IgD-negative memory B cell (primary cell): ENCODE results near the gene ZWILCH. TPM values are rescaled to one million over a fixed set of nuclear protein-coding genes. Genes with fewer than 3 reads are reported as not detected.
A peak's percentile ranks its signal among the peaks of the same experiment; 100 is the strongest.

Source experiments
- H3K27ac Mint-ChIP-seq, 3 donors: one replicate each; pipeline ENCODE4 v1.8.0; 2020 to 2022; ENCODE audit warnings: mild to moderate bottlenecking in 3 of 3, mixed read lengths in 3 of 3, moderate library complexity in 1 of 3
- H3K27me3 Mint-ChIP-seq: one replicate; pipeline ENCODE4 v1.8.0; 2021; ENCODE audit warnings: mixed read lengths
- H3K36me3 Mint-ChIP-seq: one replicate; pipeline ENCODE4 v1.8.0; 2020; ENCODE audit warnings: mild to moderate bottlenecking, mixed read lengths
- H3K4me1 Mint-ChIP-seq, 3 donors: one replicate each; pipeline ENCODE4 v1.8.0; 2020 to 2022; ENCODE audit warnings: mixed read lengths in 3 of 3, mild to moderate bottlenecking in 1 of 3
- H3K4me3 Mint-ChIP-seq, 4 donors: one replicate each; pipeline ENCODE4 v1.8.0; 2020 to 2022; ENCODE audit warnings: mild to moderate bottlenecking in 4 of 4, mixed read lengths in 4 of 4, moderate library complexity in 3 of 4
- H3K9me3 Mint-ChIP-seq, 3 donors: one replicate each; pipeline ENCODE4 v1.8.0; 2020 to 2021; ENCODE audit warnings: mixed read lengths in 3 of 3, mild to moderate bottlenecking in 1 of 3
- polyA plus RNA-seq: library from polyadenylated mRNA; unstranded; fragments of 300-500 nt; fragmentation: Illumina TruSeq; gene quantifications from one replicate; pipeline ENCODE4 v1.2.3, GENCODE V29; 2021

The ZWILCH gene
- polyA plus RNA-seq, 1 donor from 2014 or later: 8.0 TPM

GRCh38 chr15:66558271-66558670 is 53.1 kb downstream of the ZWILCH start:
- peaks cover 4% of the 10 kb centered on the region for H3K36me3 Mint-ChIP-seq
- H3K9me3 Mint-ChIP-seq: peaks cover 0 to 6% (median 4%) of the 10 kb centered on the region in 3 donors
- H3K4me1 Mint-ChIP-seq: no peaks in the 10 kb centered on the region
- H3K27me3 Mint-ChIP-seq: no peaks in the 10 kb centered on the region
- H3K4me3 Mint-ChIP-seq: no peak overlapping the region
- no peak overlapping the region for H3K27ac Mint-ChIP-seq

- H3K4me3 Mint-ChIP-seq: no peak overlapping the region
- no peaks in the 10 kb centered on the region for H3K4me1 Mint-ChIP-seq
- no peaks in the 10 kb centered on the region for H3K36me3 Mint-ChIP-seq
- H3K27ac Mint-ChIP-seq: no peak overlapping the region
- no peaks in the 10 kb centered on the region for H3K27me3 Mint-ChIP-seq
- H3K9me3 Mint-ChIP-seq: no peaks in the 10 kb centered on the region
Observed at GRCh38 chr15:66560856-66561525, 55.9 kb downstream of the ZWILCH start.

- Mint-ChIP-seq H3K4me1 (peaks cover 4 to 6% (median 5%) of the 10 kb centered on the region in 3 donors), H3K27ac (peak overlapping the region in 1 of 3 donors; percentile 71), H3K27me3 (peaks cover 8% of the 10 kb centered on the region)
Observed at GRCh38 chr15:66563126-66563525, 58.0 kb downstream of the ZWILCH start.

GRCh38 chr15:66563566-66564110 is 58.5 kb downstream of the ZWILCH start:
- Mint-ChIP-seq H3K36me3 (no peaks in the 10 kb centered on the region), H3K9me3 (no peaks in the 10 kb centered on the region), H3K27me3 (peaks cover 8% of the 10 kb centered on the region), H3K27ac (no peak overlapping the region), H3K4me3 (peak overlapping the region in 1 of 4 donors; percentile 17), H3K4me1 (peaks cover 4 to 6% (median 5%) of the 10 kb centered on the region in 3 donors)

More at GRCh38 chr15:66563126-66563525, 58.0 kb downstream of the ZWILCH start:
- Mint-ChIP-seq H3K4me3 (no peak overlapping the region), H3K9me3 (no peaks in the 10 kb centered on the region), H3K36me3 (no peaks in the 10 kb centered on the region)

DNA sequence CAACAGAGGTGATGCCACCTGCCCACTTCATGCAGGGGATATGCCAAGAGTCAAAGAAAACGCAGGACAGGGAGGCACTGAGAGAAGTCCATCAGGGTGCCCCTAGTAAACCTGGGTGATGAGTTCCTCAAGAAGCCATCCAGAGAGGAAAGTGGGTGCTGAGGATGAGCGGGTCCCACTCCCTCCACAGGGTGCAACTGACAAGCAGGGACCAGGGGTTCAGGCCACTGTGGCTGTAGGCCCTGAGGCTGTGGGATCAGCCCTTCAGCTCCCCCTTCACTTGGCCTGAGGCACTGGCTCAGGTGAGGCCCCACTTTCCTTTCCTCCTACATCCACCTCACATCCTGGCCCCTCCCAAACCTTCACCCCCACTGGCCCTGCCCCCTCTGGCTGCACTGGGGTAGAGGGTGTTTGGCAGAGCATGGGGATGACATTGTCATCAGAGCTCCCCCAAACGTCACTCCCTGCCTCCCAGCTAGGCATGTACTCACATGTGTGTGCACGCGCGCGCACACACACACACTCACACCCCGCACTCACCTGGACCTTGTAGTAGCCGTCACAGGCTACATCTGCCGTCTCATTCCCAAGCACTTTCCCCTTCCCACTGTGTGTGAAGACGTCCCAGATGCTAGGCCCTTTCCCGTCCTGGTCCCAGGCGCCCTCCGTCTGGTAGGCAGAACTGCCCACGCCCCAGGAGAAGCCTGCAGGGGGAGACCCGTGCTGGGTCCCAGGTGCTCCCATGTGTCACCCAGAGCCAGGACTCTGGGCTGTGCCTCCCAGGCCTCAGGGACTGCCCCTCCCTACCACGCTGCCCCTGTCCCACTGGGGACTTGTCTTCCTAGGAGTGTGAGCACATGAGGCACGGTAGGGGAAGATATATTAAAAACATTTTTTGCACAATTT is 59.3 kb downstream of the ZWILCH start:
- peaks cover 4 to 6% (median 5%) of the 10 kb centered on the region in 3 donors for H3K4me1 Mint-ChIP-seq
- no peak overlapping the region for H3K4me3 Mint-ChIP-seq
- H3K9me3 Mint-ChIP-seq: no peaks in the 10 kb centered on the region
- peaks cover 8% of the 10 kb centered on the region for H3K27me3 Mint-ChIP-seq
- peak overlapping the region in 1 of 3 donors; percentile 23 for H3K27ac Mint-ChIP-seq
- no peaks in the 10 kb centered on the region for H3K36me3 Mint-ChIP-seq

GRCh38 chr15:66565141-66565641 is 60.1 kb downstream of the ZWILCH start:
- Mint-ChIP-seq H3K4me3 (no peak overlapping the region), H3K27me3 (peaks cover 8% of the 10 kb centered on the region), H3K9me3 (no peaks in the 10 kb centered on the region), H3K4me1 (peaks cover 4 to 6% (median 5%) of the 10 kb centered on the region in 3 donors), H3K27ac (peak overlapping the region in 1 of 3 donors; percentile 23), H3K36me3 (no peaks in the 10 kb centered on the region)

GRCh38 chr15:66565741-66566144 is 60.6 kb downstream of the ZWILCH start, which contains the start of gene LCTL:
Gene LCTL, minus strand, starts transcription at chr15:66565998. Its CDS starts 633 bp downstream, at chr15:66565365.
- Mint-ChIP-seq H3K9me3 (peaks cover 0 to 2% (median 0%) of the 10 kb centered on the region in 3 donors), H3K4me1 (peaks cover 6 to 7% (median 6%) of the 10 kb centered on the region in 3 donors), H3K27me3 (peaks cover 8% of the 10 kb centered on the region), H3K27ac (peak within 1 kb of the TSS in 1 of 3 donors; percentile 23), H3K4me3 (no peak within 1 kb of the TSS), H3K36me3 (no peaks in the 10 kb centered on the region)

DNA sequence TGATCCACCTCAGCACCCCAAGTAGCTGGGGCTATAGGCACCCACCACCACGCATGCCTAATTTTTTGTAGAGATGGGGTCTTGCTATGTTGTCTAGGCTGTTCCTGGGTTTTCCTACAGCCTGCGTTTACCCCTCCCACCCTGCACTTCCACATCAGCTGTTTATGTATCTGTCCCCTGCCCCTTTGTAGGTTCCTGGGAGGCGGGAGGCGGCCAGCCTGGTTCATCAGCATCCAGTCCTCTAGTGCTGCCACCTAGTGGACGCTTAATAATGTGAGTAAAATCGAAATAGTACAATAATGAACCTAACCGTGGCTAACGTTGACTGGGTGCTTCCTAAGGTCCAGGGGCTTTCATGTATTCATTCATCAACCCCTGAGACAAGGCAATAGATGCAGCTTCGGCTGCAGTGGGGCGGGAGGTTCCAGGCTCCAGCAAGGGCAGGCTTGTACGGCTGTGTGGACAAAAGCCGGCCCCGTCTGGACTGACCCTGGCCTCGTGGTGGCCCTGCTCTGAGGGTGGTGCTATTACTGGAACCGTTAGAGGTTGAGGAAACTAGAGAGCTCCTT is 61.9 kb downstream of the ZWILCH start:
- H3K4me1 Mint-ChIP-seq: peaks cover 6 to 7% (median 6%) of the 10 kb centered on the region in 3 donors
- peak overlapping the region in 1 of 3 donors; percentile 9 for H3K27ac Mint-ChIP-seq
- no peaks in the 10 kb centered on the region for H3K36me3 Mint-ChIP-seq
- H3K4me3 Mint-ChIP-seq: peak overlapping the region in 1 of 4 donors; percentile 82
- H3K27me3 Mint-ChIP-seq: peaks cover 8% of the 10 kb centered on the region
- peaks cover 0 to 3% (median 0%) of the 10 kb centered on the region in 3 donors for H3K9me3 Mint-ChIP-seq

DNA sequence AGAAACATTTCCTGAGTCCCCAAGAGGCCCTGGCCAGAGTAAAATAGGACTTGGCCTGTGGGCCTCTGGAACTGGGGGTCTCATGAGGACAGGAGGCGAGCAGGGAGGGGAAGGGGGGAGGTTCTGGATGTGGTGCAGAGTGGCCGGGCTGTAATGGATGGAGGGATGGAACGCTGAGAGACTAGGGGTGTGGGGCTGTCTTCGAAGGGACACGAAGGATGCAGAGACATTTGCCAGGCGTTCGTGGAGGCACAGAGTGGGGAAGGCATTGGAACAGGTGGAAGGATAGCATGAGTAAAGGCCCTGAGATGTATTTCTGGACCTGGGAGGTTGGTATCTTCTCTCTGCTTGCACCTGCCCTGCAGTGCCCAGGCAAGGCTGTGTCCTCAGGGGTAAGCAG is 62.8 kb downstream of the ZWILCH start:
- H3K4me3 Mint-ChIP-seq: no peak overlapping the region
- no peak overlapping the region for H3K27ac Mint-ChIP-seq
- H3K9me3 Mint-ChIP-seq: peaks cover 0 to 3% (median 0%) of the 10 kb centered on the region in 3 donors
- H3K36me3 Mint-ChIP-seq: no peaks in the 10 kb centered on the region
- H3K4me1 Mint-ChIP-seq: peaks cover 6 to 7% (median 6%) of the 10 kb centered on the region in 3 donors
- peaks cover 8% of the 10 kb centered on the region for H3K27me3 Mint-ChIP-seq

- H3K4me3 Mint-ChIP-seq: no peak overlapping the region
- peaks cover 6 to 13% (median 12%) of the 10 kb centered on the region in 3 donors for H3K4me1 Mint-ChIP-seq
- H3K36me3 Mint-ChIP-seq: no peaks in the 10 kb centered on the region
- H3K9me3 Mint-ChIP-seq: peaks cover 0 to 3% (median 0%) of the 10 kb centered on the region in 3 donors
- H3K27ac Mint-ChIP-seq: no peak overlapping the region
- H3K27me3 Mint-ChIP-seq: peaks cover 8% of the 10 kb centered on the region
Observed at GRCh38 chr15:66569461-66570137, 64.5 kb downstream of the ZWILCH start.

- H3K4me3 Mint-ChIP-seq: no peak overlapping the region
- peaks cover 0 to 3% (median 0%) of the 10 kb centered on the region in 3 donors for H3K9me3 Mint-ChIP-seq
- H3K4me1 Mint-ChIP-seq: peaks cover 6 to 13% (median 12%) of the 10 kb centered on the region in 3 donors
- H3K36me3 Mint-ChIP-seq: no peaks in the 10 kb centered on the region
- H3K27ac Mint-ChIP-seq: no peak overlapping the region
- peaks cover 8% of the 10 kb centered on the region for H3K27me3 Mint-ChIP-seq
Observed at GRCh38 chr15:66570327-66570726, 65.2 kb downstream of the ZWILCH start.

GRCh38 chr15:66570842-66571478 is 65.8 kb downstream of the ZWILCH start:
- H3K27ac Mint-ChIP-seq: no peak overlapping the region

DNA sequence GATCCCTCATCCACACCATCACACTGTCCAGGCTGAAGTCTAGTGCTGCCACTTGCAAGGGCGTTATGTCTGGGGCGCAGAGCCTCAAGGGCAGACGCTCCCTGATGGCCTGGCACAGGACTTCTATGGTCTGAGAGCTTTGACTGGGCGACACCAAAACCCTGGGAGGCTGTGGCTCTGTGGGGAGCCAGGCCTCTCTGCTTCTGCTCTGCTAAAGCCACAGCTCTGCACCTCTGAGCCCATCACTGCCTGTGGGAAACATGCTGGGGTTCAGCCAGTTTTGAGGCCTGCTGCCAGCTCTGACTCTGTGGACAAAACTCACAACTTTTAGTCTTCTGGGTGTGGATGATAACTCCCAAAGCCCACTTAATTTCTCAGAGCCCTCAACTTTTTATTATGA is 67.0 kb downstream of the ZWILCH start:
- Mint-ChIP-seq H3K27ac (no peak overlapping the region), H3K9me3 (peaks cover 0 to 3% (median 0%) of the 10 kb centered on the region in 3 donors), H3K27me3 (peaks cover under 1% of the 10 kb centered on the region), H3K4me3 (no peak overlapping the region), H3K36me3 (no peaks in the 10 kb centered on the region), H3K4me1 (peaks cover 2 to 10% (median 9%) of the 10 kb centered on the region in 3 donors)

More at GRCh38 chr15:66570842-66571478, 65.8 kb downstream of the ZWILCH start:
- Mint-ChIP-seq H3K36me3 (no peaks in the 10 kb centered on the region), H3K27me3 (peaks cover 8% of the 10 kb centered on the region), H3K4me3 (no peak overlapping the region), H3K4me1 (peaks cover 6 to 13% (median 12%) of the 10 kb centered on the region in 3 donors), H3K9me3 (peaks cover 0 to 3% (median 0%) of the 10 kb centered on the region in 3 donors)
